GM12865 (cell line): Measurements from ENCODE around the gene SOHLH1.

ENCODE experiments used
- DNase-seq: peaks from one replicate; pipeline ENCODE4 v3.0.0; 2010; ENCODE audit warnings: low read depth
- H3K4me3 ChIP-seq: 2 replicates; pipeline ENCODE4 v1.5.1; 2011; ENCODE audit warnings: mild to moderate bottlenecking, low read depth, low read length, control low read depth
- CTCF ChIP-seq: IDR thresholded peaks from 2 replicates; pipeline ENCODE4 v1.5.1; 2011; ENCODE audit warnings: low read length, control low read depth, low read depth, inconsistent platforms; ENCODE audit not compliant: insufficient read depth; ENCODE audit errors: missing control alignments

Gene SOHLH1

DNA sequence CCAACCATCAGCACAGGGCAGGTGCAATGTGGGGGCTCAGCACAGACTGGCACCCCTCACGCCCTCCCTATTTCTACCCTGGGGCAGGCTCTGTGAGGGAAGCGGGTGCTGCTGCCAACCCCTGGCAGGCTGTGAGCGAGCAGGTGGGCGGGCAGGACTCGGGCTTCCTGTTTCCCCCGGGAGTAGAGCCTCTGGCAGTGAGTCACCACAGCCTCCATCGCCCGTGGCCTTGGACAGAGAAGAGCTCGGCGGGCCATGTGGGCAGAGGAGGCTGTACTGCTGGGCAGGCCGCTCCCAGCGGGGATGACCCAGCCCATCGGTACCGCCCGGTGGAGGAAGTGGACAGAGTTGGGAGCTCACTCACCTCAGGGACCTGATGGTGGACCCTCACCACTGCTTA lies 19.3 kb upstream of the SOHLH1 start:
- H3K4me3 ChIP-seq = no peak overlapping the region
- no peak for TF ChIP-seq CTCF
- DNase-seq = no peak

DNA sequence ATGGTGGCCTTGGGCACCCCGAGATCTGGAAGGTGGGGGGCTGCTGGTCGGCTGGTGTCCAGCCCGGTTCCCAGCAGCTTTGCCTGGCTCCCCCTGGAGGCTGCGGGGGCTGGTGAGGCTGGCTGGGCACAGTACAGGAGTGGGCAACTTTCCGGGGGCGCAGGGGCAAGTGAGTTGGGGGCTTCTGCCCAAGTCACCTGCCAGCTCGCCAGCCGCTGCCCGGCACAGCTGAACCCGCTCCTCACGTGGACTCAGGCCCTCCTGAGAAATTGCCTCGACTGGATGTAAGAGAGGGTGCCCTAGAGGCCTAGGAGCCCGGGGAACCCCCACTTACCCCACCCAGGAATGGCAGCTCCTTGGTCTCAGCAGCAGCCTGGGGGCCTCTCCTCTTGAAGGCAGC lies 18.1 kb upstream of the SOHLH1 start:
- no peak overlapping the region for H3K4me3 ChIP-seq
- no peak for TF ChIP-seq CTCF
- DNase-seq = no peak

DNA sequence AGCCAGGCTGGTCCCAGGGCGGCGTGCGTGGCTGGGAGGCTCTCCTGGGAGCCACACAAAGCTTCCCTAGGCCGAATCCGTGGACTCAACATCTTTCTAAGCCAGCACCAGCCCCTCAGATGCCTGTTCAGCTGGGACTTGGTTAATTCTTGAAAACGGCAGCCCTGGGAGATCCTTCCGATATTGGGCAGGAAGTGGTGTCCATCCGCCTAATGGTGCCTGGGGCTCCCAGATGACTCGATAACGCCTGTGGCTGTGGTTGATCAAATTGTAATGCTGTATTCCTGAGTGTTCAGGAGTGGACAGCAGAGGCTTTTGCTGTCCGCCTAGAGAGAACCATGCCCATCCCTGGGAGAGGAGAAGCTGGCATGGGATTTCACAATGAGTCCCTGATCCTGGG lies 16.8 kb upstream of the SOHLH1 start:
- DNase-seq = no peak
- TF ChIP-seq CTCF = no peak
- no peak overlapping the region for H3K4me3 ChIP-seq

DNA sequence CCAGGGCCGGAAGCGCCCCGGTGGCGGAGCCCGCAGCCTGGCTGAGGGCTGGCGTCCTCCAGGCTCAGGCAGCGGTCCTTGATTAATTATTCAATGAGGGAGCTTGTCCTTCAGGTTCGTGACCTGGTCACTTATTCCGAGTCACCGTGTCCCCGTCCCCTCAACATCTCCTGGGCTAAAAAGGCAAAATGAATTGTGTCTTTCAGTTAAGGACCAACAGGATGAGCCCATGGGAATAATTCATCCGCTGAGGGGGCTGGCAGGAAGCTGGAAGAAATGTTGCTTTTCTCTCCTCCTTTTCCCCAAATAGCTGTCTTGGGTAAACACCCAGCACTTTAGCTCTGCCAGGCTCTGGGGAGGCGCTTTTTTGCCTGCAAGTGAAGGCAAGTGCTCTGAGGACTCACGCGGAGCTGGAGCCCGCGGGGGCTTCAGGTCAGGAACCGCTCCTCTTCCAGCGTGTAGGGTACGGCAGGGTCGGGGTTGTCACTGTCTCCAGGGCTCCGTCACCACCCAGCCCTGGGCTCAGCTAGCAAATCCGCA lies 15.8 kb upstream of the SOHLH1 start:
- H3K4me3 ChIP-seq = no peak overlapping the region
- DNase-seq = no peak
- TF ChIP-seq CTCF = no peak

- no peak overlapping the region for H3K4me3 ChIP-seq
- no peak for DNase-seq
- TF ChIP-seq CTCF = no peak
Observed at GRCh38 chr9:135714242-135715055, 15.2 kb upstream of the SOHLH1 start.

DNA sequence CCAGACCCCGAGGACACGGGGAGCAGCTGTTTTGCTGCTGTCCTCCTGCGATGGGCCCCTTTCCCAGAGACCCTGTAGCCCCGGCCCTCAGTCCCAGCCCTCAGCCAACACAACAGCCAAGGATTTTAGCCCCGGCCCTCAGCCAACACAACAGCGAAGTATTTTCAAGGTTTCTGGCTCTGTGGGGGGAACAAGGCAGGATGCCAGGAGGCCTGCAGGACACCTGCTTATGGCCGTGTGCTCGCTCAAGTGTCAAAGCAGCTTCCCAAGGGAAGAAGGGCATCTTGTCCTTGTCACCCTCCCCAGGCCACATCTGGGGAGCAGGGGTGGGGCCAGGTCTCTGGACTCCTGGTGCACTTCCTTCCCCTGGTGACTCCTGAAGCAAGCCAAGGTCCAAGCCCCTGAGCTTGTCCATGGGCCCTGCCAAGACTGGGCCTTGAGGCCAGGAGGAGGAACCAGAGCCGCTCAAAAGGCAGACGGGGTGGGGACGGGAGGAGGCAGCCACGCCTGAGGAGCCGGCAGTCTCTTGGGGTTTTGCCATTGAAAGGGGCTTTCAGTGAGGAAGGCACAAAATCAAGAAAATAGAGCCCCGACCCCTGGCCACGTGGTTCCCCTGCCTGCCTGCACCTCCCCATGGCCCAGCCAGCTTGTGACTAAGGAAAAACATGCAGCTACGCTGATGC lies 13.5 kb upstream of the SOHLH1 start:
- no peak for TF ChIP-seq CTCF
- H3K4me3 ChIP-seq = no peak overlapping the region
- DNase-seq = no peak

DNA sequence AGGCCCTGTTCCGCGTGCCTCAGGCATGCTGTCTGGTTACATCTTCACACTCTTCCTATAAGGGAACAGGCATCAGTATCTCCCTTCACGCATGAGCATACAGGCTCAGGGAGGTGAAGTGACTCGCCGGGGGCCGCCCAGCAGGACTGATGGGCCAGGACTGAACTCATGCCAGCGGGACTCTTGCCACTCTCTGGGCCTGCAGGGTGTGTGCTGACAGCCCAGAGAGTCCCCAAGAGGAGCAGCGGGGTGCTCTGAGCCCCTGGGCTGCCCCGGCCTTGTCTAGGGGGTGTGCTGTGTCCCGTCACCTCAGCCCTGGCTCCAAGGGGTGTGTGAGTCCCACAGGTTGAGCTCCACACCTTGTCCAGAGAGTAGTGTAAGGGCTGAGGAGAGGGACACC lies 12.6 kb upstream of the SOHLH1 start:
- DNase-seq = no peak
- H3K4me3 ChIP-seq = no peak overlapping the region
- no peak for TF ChIP-seq CTCF
